ENCODE measurements around the gene SH3GLB2. TPM values are rescaled to one million over a fixed set of nuclear protein-coding genes. Genes with fewer than 3 reads are reported as not detected.
"Not testable (repeated sequence)": the region's sequence is repeated elsewhere in the genome, so short reads cannot be mapped to it uniquely, and the experiment has no call there.

SH3GLB2 gene
- total RNA-seq, 1 donor from 2014 or later: 33.0 TPM

DNA sequence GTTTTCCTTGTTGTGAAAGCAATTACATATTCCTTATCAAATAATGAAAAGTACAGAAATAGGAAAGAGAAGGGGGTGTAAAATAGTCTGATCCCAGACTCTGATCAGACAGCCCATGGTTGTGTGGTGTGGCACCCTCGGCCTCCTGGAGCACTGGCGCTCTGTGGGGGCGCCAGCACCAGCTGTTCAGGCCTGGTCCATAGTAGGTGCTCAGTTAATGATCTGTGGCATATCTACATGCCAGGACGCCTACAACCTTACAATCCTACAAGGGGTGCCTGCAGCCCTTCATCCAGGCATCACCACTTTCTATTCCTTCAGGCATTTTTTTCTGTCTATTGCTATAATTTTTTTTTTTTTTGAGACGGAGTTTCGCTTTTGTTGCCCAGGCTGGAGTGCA, 24.9 kb upstream of the SH3GLB2 start:
- no peak for DNase-seq

DNA sequence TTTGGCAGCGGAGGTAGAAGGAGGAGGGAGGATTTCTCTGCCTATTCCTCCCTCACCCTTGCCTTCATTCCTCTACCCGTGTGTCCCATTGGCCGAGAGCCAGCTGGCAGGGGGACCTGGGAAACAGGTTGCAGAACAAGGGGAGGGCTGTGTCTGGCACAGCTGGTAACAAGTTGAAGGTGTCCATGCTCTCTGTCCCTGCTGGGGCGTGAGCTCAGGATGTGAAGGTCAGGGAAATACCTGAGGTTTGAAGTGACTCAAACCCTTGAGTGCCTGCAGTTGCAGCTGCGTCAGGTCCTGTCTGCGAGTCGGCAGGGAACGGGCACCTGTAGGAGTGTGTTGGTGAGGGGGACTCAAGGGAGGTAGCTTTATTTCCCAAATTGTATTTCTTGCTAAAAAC, 24.5 kb upstream of the SH3GLB2 start:
- DNase-seq: no peak

DNA sequence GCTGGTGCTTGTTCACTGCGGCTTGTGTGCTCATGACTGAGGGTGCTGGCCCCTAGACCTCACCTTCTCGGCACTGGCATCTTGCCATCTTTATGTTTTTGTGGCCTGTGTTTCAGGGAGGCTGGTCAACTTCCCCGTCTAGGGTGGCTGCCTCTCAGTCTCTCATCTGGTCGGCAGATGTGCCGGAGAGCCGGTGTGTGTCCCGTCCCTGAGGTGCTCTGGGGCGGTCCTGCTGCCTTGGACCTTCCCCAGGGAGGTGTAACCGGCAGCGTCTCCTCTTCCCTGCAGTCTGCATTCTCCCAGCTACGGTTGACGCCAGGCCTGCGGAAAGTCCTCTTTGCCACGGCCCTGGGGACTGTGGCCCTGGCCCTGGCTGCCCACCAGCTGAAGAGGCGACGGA, 13.9 kb upstream of the SH3GLB2 start:
- no peak for DNase-seq

DNA sequence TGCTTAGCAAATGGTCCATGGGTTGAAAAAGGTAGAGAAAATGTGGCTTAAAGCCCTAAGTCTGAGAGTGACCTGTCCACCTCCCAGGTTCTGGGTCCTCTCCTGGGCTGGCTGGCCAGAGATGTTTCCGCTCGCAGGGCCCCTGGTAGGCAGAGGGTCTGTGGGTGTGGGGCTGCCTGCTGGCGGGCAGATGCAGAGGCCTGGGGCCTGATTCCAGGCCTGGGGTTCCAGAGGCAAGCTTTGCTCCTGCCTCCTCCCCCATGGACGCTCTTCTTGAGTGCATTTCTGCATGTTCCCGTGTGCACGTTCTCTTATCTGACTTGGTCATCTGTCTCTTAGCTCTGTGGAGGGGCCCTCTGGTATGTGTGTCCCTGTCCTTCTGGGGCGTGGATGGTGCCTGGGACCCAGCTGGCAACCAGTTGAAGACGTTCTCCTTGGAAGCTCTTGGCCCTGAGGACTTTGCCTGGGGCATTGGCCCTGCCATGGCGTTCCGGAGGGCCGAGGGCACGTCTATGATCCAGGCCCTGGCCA, 12.0 kb upstream of the SH3GLB2 start:
- no peak for DNase-seq

DNA sequence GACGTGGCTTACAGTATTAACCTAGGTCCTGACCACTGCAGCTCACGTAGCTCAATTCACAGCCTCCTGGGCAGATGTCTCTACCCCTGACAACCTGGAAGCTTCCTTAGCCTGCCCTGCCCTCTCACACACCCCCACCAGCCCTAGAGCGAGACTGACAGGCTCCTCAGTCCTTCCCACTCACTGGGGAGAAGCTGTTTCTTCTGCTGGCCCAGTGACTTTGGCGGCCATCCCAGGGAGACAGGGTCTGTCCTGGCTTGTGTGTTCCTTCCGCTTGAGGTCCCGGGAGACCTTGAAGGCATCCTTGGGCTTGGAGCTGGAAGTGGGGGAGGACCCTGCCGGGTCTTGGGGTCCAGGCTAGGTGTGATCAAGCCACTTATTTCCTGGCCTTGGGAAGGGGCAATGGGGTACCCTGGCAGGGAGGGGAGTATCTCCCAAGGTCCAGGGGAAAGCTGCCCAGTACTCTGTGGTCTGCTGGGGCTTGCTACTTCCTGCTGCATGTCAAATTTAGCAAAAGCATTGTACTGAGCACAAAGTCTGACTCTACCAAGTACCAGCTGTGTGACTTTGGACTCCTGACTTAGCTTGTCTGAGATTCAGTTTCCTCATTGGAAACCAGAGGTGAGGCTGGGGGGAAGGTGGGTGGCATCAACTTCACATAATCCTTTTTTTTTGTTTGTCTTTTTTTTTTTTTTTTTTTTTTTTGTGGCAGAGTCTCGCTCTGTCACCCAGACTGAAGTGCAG, 10.2 kb upstream of the SH3GLB2 start:
- DNase-seq: no peak

DNA sequence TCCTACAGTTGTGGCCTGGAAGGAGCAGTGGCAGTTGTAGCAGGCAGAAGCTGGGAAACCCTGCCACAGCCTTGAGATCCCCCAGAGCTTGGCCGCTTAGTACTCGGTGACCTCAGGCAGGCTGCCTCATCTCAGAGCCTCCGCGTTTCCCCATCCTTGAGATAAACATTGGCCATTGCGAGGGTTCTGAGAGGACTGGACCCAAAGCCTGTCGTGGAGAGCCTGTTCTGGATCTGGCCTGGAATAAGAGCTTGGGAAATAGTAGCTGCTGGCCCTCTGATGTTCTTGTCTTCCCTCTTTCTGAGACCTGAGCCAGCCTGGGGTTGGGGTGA, 9.6 kb upstream of the SH3GLB2 start:
- DNase-seq: no peak

DNA sequence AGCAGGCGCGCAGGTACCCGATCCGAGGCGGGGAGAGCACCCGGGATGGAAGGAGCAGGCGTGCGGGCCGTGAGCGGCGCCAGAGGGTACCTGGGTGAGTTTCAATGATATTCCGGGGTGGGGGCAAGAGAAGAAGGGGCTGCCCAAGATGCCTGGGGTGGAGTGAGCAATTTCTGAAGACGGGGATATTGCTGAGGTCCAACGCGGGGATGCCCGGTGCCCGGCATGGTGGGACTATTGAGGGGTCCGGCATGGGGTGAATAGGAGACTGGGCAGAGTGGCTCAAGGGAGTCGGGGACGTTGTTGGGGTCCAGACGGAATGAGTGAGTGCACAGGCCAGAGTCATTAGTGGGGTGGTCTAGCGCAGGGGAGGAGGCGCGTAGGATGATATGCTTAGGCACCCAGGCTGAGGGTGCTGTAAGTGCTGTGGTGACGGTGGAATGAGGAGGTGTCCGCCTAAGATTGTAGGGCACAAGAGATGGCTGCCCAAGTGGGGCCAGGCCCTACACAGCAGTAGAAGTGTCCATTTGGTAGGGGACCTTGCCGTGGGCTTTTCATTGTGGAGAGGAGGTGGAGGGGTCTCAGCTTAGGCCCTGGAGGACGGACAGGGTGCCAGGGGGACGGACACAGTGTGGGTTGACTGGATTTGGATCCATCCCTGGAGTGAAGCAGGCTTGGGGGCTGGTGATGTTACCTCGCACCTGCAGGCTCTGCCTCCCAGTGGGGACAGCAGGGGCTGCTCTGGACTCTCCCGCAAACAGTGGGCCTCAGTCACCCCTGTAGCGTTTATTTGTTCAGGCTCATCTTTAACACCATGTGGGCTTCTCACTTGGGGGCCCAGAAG, 9.0 kb upstream of the SH3GLB2 start:
- no peak for DNase-seq

DNA sequence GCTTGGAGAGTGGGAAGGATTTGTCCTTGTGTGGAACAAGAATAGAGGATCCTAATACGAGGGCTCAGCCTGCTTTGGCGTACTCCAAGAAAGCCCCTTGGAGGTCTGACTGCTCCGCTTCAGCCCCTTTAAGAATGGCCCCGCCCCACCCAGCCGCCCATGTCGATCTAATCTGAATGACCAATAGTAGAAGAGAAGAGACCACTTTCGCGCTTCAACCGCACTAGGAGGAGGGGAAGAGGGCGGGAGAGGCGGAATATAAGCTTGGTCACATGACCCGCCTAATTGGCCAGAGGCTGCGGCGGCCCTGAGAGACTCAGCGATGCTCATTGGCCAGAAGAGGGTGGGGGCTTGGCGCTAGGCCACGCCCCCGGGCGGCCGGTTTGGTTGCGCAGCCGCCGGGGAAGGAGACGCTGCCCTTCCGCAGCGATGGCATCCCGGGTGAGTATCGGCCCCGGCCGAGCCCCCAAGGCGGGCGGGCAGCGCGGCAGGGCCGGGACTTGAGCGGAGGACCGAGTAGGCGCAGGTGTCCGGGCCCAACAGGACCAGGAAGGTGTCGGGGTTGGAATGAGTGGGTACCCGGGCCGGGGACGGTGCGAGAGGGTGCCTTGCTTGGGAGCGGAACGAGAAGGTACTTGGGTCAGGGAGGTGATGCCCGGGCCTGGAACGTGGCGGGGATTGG, 8.3 kb upstream of the SH3GLB2 start, which contains the start of gene MIGA2:
TSS of gene MIGA2 (plus strand) at position 386 of the 682 bp plus-strand sequence. CDS start 3,969 bp downstream, outside the sequence.
- peak; percentile 99 for DNase-seq

DNA sequence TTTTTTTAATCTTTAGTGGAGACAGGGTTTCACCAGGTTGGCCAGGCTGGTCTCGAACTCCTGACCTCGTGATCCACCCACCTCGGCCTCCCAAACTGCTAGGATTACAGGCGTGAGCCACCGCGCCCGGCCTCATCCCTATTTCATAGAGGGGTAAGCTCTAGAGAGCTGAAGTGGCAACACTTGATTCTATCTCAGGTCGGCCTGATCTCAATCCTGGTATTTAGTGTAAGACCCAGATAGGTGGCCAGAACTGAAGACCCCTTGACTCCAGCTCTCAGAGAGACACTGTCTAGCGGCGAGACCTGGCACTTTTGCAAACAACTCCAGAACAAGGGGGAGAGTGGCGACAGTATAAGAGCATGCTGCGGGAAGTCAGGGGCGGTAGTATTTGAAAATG, 7.7 kb upstream of the SH3GLB2 start:
- not testable (repeated sequence) for DNase-seq

DNA sequence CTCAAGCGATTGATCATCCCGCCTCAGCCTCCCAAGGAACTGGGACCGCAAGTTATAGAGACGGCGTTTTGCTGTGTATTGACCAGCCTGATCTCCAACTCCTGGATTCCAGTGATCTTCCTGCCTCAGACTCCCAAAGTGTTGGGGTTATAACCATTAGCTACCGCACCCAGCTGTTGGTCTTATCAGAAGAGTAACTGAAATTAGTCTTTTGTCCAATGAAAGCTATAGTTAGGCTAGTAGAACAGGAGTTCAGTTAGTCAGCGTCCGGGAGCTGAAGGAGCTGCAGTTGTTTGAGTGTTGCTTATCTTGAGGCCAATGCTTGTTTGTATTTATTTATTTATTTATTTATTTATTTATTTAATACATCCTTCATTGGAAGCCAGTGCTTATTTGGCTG, 5.1 kb upstream of the SH3GLB2 start:
- DNase-seq: no peak

DNA sequence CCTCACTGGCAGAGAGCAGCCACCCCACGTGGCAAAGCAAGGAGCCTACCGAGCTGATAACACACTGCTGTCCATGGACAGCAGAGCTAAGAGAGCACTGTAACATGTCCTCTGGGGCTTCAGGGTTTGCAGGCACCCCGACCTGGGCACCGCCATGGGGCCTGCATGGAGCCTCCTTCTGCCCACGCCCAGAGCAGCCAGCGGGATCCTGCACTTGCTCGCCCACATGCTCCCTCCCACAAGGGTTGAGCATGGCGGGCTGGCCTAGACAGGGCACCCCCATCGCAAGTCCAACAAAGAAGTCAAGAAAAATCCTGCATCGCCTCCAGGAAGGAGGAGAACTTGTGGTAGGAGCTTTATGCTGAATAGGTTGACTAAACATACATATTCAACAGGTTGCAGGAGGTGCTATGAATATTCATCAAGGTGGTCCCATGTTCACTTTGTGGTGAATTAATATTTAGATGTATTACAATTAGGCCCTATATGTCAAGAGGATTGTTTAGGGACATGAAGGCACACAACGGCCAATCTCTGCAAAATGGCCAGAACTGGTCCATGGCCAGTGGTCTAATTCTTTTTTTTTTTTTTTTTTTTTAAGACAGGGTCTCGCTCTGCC, 4.5 kb upstream of the SH3GLB2 start:
- no peak for DNase-seq

DNA sequence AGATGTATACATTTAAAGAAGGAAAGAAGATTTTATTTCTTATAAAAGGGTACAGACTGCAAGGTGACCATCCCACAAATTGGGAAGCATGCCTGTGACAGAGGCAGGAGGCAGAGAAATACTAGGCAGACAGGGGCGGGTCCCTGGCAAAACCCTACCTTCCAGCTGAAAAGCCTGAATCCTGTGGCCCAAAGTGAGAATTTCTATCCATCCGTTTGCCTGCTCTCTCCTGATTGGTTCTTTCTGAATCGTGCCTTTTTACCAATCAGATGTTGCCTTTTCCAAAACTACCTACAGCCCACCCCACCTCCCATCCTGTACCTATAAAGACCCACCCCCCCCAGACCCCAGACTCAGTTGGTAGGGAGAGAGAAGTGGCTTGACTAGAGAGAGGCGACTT, 3.4 kb upstream of the SH3GLB2 start:
- DNase-seq: no peak

DNA sequence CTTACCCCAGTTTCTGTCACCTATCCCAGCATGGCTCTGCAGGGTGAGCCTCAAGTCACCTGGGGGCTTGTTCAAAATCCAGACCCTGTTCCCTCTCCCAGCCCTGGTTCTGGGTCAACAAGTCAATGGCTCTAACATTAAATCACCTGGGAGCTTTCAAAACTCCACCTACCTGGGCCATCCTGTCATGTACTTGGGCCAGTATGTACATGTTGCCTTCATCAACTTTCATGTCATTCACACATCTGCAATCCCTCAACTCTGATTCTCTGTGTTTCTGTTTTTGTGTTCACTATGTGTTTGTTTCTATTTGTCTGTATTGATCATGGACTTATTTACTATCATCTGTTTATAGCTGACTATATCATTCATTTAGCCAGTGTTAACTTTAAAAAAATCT, 2.1 kb upstream of the SH3GLB2 start:
- no peak for DNase-seq

DNA sequence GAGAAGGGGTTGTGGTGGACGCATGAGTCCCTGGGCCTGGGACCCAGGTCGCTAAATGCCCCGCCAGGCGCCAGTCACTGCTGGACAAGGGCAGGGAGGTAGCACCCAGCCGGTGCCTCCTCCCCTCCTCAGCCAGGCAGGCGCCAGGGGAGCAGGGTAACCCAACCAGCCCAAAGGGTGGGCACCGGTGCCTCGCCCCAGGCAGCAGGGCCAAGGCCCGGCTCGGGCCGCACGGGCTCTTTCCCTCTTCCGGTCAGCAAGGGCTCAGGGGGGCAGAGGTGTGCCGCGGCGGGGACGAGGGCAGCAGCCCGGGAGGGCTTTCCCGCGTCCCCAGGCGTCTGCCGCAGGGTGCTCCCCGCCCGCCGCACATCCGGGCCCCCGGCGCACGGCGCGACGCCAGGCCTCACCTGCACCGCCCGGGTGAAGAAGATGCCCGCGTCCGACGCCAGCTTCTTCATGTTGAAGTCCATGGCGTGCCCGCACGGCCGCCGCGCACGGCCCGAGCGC, 393 bp downstream of the SH3GLB2 start:
- DNase-seq: no peak

DNA sequence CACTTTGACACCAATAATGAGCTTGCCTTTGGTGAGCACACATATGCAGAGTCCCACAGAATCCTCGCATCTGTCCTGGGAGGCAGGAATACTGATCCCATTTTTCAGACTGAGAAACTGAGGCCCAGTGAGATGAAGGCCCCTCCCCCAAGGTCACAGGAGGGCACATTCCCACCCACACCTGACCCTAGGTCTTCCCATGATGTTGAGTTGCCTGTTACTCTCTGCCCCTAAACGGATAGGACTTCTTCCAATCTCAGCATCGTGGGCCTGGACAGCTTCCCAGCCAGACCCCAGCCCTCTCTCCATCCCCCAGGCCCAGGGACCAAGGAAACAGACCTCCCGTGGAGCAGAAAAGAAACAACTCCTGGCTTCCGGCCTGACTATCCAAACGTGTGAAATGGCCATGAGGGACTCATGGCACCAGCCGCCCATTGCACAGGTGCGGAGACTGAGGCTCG, 877 bp downstream of the SH3GLB2 start:
- no peak for DNase-seq

DNA sequence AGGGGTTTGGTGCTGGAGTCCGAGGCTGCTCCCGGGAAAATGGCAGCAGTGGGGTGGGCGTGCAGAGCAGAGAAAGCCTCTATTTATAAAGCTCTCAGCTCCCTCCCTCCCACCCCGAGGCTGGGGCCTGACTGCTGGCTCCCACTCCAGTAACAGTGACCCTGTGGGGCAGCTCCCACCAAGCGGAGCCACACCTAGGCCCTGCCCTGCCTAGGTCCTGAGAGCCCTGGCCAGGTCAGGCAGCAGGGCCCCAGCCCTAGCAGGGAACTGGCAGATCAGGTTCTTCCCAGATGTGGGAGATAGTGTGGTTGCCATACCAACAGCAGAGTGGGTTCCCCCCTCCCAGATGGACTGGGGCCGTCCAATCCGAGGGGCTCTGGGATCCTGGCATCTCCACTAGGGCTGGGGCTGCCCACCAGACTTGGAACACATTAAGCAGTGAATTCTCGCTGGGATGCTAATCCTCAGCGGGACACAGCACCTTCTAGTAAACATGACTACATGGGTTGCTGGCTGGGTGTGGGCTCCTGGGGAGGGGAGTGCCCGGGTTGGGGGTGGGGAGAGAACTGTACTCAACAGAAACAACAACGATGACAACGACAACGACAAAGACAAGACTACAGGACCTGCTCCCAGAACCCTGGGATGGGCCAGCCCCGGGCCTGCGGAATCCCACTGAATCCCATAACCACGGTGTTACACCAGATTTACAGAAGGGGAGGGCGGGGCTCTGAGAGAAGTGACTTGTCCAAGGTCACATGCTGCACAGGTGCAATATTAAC, 1.5 kb downstream of the SH3GLB2 start:
- peak; percentile 46 for DNase-seq

DNA sequence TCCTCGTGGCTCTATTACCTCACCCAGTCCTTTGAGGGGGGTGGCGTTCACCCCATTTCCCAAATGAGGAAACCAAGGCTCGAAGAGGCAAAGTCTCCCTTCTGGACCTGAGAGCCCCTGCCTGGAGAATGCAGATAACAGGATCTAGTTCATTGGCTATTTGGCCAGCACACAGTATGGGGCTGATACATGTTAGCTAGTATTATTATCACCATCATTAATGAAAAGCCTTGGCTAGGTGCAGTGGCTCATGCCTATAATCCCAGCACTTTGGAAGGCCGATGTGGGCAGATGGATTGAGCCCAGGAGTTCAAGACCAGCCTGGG, 4.3 kb downstream of the SH3GLB2 start:
- DNase-seq: no peak

DNA sequence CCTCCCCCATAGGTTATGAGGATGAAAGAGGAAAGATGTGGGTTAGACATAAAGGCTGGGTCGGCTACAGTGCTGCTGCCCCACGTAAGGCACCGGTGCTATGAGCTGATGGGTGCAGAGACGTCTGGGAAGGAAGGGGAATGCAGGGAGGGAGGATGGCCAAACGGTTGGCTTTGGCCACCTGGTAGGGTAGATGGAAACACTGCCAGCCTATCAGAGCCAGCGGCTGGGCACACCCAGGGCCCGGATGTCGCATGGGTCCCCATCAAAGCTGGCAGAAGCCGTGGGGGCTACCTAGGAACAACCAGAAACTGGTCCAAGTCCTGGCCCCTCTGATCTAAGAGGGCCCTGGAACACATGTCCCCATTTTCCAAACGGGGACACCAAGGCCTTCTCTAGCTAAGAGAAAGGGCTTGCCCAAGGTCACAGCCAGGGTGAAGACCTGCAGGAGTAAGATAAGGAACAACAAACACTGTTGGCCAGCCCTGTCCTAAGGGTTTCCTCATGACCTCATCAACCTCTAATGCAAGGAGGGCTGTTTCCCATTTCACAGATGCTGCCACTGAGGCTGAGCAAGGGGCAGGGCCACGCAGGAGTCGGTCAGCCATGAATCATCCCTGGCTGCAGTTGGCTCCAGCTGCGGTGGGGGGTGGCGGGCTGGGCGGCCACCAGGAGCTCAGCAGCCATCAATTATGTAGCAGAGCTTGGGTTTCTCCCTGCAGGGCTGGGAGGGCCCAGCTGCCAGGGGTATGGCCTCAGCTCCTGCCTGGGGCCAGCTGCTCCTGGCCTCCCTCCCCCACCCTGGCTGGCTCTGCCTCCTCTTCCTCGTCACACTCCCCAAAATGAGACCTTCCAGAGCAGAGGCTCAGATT, 4.9 kb downstream of the SH3GLB2 start:
- DNase-seq: no peak

DNA sequence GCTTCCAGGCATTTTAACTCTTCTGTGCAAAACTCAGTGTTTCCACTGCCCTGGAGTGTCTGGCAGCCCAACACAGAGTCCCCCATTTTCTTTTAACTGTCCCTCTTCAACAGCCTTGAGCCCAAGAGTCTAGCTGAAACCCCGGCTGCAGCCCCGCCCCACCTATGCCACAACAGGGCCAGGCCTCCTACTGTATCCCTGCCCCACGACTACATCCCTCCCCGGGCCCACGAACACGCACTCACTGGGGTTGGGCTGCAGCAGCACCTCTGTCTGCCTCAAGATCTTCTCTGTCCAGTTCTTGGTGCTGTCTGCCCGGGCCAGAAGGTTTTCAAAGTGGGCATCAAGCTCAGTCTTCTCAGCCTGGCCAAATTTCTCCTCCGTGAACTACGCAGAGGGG, 6.1 kb downstream of the SH3GLB2 start:
- no peak for DNase-seq

DNA sequence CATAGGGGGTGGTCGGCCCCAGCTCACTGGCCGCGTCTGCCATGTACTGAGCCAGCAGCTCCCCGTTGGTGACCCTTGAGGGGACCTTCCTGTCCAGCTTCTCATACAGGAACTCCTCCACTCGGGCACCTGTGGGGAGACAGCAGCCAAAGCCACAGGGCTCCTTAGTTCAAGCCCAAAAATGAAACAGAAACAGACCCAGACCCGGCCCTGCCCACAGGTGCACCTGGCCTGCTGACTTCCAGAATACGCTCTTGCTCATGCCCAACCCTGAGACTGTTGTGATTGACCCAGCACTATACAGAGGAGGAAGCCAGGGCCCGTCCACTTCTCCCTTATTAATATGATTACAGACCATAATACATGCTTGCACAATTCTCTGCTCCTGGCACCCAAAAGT, 7.0 kb downstream of the SH3GLB2 start:
- DNase-seq: no peak

Data from skin of body (tissue), 2 donors.